Tibial nerve (tissue), 3 donors: Measurements from ENCODE around the gene CORO1C.

ENCODE experiments used
- CTCF ChIP-seq, 5 experiments: fragments of 200-600 bp in 3 of 5; fragments of 450-650 bp in 2 of 5; sonication (generic) in 3 of 5; IDR thresholded peaks; one replicate each; pipeline ENCODE4 v1.5.1; 2016 to 2019; ENCODE audit warnings: antibody characterized with exemption in 5 of 5, mild to moderate bottlenecking in 3 of 5, moderate library complexity in 2 of 5
- POLR2A ChIP-seq, 2 donors: fragments of 450-650 bp; IDR thresholded peaks; one replicate each; pipeline ENCODE4 v1.6.1; 2017; ENCODE audit warnings: antibody characterized with exemption in 2 of 2, mild to moderate bottlenecking in 2 of 2, moderate library complexity in 2 of 2

GRCh38 chr12:108611884-108612415 is 119.4 kb downstream of the CORO1C start:
- peak in 4 of 5 experiments; percentile 28 to 35 (median 31) for TF ChIP-seq CTCF (IDR thresholded peaks at IDR 0.05)
- TF ChIP-seq POLR2A (IDR thresholded peaks at IDR 0.05) = no peak
